Measurements from ENCODE around the gene CEP78. TPM values are rescaled to one million over a fixed set of nuclear protein-coding genes. Genes with fewer than 3 reads are reported as not detected.
A peak's percentile ranks its signal among the peaks of the same experiment; 100 is the strongest.

CEP78 gene
- total RNA-seq, 1 donor from 2014 or later, result 21.5 TPM

DNA sequence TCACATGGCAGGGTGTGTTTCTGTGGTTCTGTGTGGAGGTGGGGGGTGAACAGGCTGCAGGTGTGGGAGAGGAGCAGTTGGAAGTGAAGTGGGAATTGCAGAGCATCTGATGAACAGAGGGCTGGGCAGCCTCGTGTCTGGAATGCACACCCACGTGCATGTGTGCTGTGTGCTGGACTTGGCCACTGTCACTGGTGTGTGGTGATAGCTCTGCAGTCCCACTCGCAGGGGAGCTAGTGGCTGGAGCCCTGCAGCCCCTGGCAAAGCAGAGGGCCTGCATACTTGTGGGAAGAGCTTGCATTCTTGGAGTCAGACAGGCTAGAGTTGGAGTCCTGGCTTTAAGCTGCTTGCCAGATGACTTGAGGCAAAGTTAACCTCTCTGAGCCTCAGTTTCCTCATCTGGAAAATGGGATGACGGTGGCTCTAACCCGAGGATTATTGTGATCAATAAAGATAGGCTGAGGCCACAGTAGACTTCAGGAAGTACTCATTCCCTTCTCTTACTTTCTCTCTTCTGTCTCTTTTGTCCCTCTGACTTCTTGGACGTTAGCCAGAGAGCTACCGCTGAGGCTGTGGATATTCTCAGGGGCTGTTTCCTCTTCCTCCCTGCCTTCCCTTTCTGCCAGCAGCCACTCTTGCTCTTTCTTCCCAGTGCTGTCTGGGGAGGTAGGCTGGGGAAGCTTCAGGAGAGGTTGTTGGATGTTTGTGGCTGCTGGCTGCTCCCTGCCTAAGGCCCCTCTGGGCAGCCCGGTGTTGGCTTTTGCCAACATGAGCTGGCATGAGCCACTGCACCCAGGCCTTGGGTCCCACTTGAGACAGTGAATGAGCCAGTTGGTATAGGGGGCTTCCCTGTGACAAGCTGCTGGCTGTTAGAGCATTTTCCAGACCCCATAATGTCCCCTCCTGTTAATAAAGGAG is 79.3 kb downstream of the CEP78 start:
- H3K4me1 ChIP-seq (ENCODE audit: insufficient read depth, low read length), result no peaks in the 10 kb centered on the region
- no peaks in the 10 kb centered on the region for H4K20me1 ChIP-seq (ENCODE audit: insufficient read depth, low read length)
- H3K4me2 ChIP-seq (ENCODE audit: low read length), result no peak overlapping the region
- Mint-ChIP-seq H3K27ac (ENCODE audit: unreplicated experiment) (peak overlapping the region; percentile 87), H3K36me3 (ENCODE audit: low read depth, unreplicated experiment) (peaks cover 35% of the 10 kb centered on the region), H3K27me3 (ENCODE audit: low read depth, unreplicated experiment) (peaks cover 2% of the 10 kb centered on the region), H3K9me3 (ENCODE audit: unreplicated experiment) (no peaks in the 10 kb centered on the region), H3K4me1 (ENCODE audit: low read depth, unreplicated experiment) (peaks cover 14% of the 10 kb centered on the region), H3K4me3 (ENCODE audit: unreplicated experiment) (peak overlapping the region; percentile 0)
- H3K36me3 ChIP-seq (ENCODE audit: insufficient read depth, low read length), result peaks cover 5% of the 10 kb centered on the region
- H3K9me3 ChIP-seq (ENCODE audit: insufficient read depth, low read depth, low read length), result no peaks in the 10 kb centered on the region
- no peak overlapping the region for H3K9ac ChIP-seq (ENCODE audit: low read length)
- H3K27me3 ChIP-seq (ENCODE audit: insufficient read depth, low read length), result no peaks in the 10 kb centered on the region
- TF ChIP-seq EZH2 (IDR thresholded peaks at IDR 0.05; ENCODE audit: insufficient read depth, low read length), result no peak
- TF ChIP-seq, protein P1, sequence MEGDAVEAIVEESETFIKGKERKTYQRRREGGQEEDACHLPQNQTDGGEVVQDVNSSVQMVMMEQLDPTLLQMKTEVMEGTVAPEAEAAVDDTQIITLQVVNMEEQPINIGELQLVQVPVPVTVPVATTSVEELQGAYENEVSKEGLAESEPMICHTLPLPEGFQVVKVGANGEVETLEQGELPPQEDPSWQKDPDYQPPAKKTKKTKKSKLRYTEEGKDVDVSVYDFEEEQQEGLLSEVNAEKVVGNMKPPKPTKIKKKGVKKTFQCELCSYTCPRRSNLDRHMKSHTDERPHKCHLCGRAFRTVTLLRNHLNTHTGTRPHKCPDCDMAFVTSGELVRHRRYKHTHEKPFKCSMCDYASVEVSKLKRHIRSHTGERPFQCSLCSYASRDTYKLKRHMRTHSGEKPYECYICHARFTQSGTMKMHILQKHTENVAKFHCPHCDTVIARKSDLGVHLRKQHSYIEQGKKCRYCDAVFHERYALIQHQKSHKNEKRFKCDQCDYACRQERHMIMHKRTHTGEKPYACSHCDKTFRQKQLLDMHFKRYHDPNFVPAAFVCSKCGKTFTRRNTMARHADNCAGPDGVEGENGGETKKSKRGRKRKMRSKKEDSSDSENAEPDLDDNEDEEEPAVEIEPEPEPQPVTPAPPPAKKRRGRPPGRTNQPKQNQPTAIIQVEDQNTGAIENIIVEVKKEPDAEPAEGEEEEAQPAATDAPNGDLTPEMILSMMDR (IDR thresholded peaks at IDR 0.05; ENCODE audit: insufficient read depth, low read depth, low read length), result no peak
- DNase-seq (ENCODE audit: low read depth) (peak; percentile 81), FAIRE-seq (no peak)
- H3K27ac ChIP-seq (ENCODE audit: low read depth, low read length), result no peak overlapping the region
- no peak overlapping the region for H3K4me3 ChIP-seq (ENCODE audit: insufficient read depth, low read depth, low read length)
- no peak overlapping the region for H2AFZ ChIP-seq (ENCODE audit: low read depth, low read length)
- H3K79me2 ChIP-seq (ENCODE audit: insufficient read depth, low read length), result no peaks in the 10 kb centered on the region

- FAIRE-seq (no peak), DNase-seq (ENCODE audit: low read depth) (no peak)
- Mint-ChIP-seq H3K9me3 (ENCODE audit: unreplicated experiment) (no peaks in the 10 kb centered on the region), H3K27ac (ENCODE audit: unreplicated experiment) (peak overlapping the region; percentile 70), H3K4me1 (ENCODE audit: low read depth, unreplicated experiment) (peaks cover 14% of the 10 kb centered on the region), H3K27me3 (ENCODE audit: low read depth, unreplicated experiment) (peaks cover 2% of the 10 kb centered on the region), H3K36me3 (ENCODE audit: low read depth, unreplicated experiment) (peaks cover 30% of the 10 kb centered on the region), H3K4me3 (ENCODE audit: unreplicated experiment) (no peak overlapping the region)
- Histone ChIP-seq H3K79me2 (ENCODE audit: insufficient read depth, low read length) (no peaks in the 10 kb centered on the region), H3K36me3 (ENCODE audit: insufficient read depth, low read length) (peaks cover 5% of the 10 kb centered on the region), H3K4me3 (ENCODE audit: insufficient read depth, low read depth, low read length) (no peak overlapping the region), H3K27me3 (ENCODE audit: insufficient read depth, low read length) (no peaks in the 10 kb centered on the region), H3K27ac (ENCODE audit: low read depth, low read length) (no peak overlapping the region), H3K4me2 (ENCODE audit: low read length) (no peak overlapping the region), H3K9ac (ENCODE audit: low read length) (no peak overlapping the region), H2AFZ (ENCODE audit: low read depth, low read length) (no peak overlapping the region), H4K20me1 (ENCODE audit: insufficient read depth, low read length) (no peaks in the 10 kb centered on the region), H3K9me3 (ENCODE audit: insufficient read depth, low read depth, low read length) (no peaks in the 10 kb centered on the region), H3K4me1 (ENCODE audit: insufficient read depth, low read length) (no peaks in the 10 kb centered on the region)
- TF ChIP-seq, protein P1 (IDR thresholded peaks at IDR 0.05; ENCODE audit: insufficient read depth, low read depth, low read length), result no peak
- TF ChIP-seq EZH2 (IDR thresholded peaks at IDR 0.05; ENCODE audit: insufficient read depth, low read length), result no peak
Observed at GRCh38 chr9:78316166-78316892, 80.5 kb downstream of the CEP78 start.
